Measurements from ENCODE around the gene SAPCD1. TPM values are rescaled to one million over a fixed set of nuclear protein-coding genes. Genes with fewer than 3 reads are reported as not detected.

The SAPCD1 gene
- polyA plus RNA-seq, 1 of the 3 experiments (the other 2 are of a cell fraction), result 5.9 TPM

DNA sequence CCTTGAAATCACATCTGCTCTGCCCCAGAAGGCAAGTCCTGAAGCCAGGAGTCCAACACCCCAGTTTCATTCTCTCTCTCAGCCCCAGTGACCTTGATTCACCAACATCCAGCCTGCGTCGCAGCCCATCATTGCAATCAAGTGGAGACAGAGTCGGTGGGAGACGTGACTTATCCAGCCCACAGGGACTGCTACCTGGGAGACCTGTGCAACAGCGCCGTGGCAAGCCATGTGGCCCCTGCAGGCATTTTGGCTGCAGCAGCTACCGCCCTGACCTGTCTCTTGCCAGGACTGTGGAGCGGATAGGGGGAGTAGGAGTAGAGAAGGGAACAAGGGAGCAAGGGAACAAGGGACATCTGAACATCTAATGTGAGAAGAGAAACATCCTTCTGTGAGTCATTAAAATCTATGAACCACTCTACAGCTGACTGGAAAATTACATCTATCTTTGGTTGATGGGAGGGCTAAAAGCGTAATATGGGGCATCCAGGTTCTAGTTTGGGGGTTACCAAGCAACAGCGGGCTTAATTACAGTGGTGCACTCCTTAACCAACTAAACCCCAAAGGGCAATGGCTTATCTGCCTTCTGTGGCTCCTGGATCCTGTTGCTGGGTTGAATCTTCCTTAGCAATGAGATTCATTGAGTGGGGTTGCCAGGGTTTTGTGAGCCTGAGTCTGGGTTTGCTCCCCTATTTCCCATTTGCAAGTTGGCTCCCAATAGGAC lies 44.8 kb upstream of the SAPCD1 start:
- no peaks in the 10 kb centered on the region for H3K27me3 ChIP-seq (ENCODE audit: insufficient read depth)
- POLR2A ChIA-PET, result no interaction called here
- H3K27ac ChIP-seq (ENCODE audit: low read depth in 2 of 2, low read length in 1 of 2), result no peak overlapping the region
- H3F3A ChIP-seq (replicated peaks; ENCODE audit: insufficient read depth), result peaks cover 3% of the 10 kb centered on the region
- no peaks in the 10 kb centered on the region for H3K4me1 ChIP-seq (ENCODE audit: control insufficient read depth in 1 of 2, insufficient read depth in 2 of 2, low read depth in 1 of 2, low read length in 1 of 2)
- H2AFZ ChIP-seq (ENCODE audit: low read depth), result no peak overlapping the region
- no peak overlapping the region for H3K9ac ChIP-seq
- H3K79me2 ChIP-seq (ENCODE audit: insufficient read depth), result no peaks in the 10 kb centered on the region
- WGBS (ENCODE audit: low lambda C conversion rate), result 81% methylated on average over 10 of the region's 10 CpGs
- CTCF ChIA-PET, result interaction anchor here (0.9 kb wide), 1 partner anchor 12 kb away, joined by 3 read pairs; no protein-coding TSS in a partner anchor
- H4K20me1 ChIP-seq (ENCODE audit: insufficient read depth), result no peaks in the 10 kb centered on the region
- TF ChIP-seq POLR2AphosphoS5 (IDR thresholded peaks at IDR 0.05; ENCODE audit: low read depth, low read length), result no peak
- no peak for TF ChIP-seq MEF2A (IDR thresholded peaks at IDR 0.05; ENCODE audit: borderline replicate concordance, low read depth)
- TF ChIP-seq GABPA (IDR thresholded peaks at IDR 0.05; ENCODE audit: low read depth), result no peak
- no peak for TF ChIP-seq RXRA (IDR thresholded peaks at IDR 0.05; ENCODE audit: borderline replicate concordance, low read depth)
- TF ChIP-seq, protein P1, sequence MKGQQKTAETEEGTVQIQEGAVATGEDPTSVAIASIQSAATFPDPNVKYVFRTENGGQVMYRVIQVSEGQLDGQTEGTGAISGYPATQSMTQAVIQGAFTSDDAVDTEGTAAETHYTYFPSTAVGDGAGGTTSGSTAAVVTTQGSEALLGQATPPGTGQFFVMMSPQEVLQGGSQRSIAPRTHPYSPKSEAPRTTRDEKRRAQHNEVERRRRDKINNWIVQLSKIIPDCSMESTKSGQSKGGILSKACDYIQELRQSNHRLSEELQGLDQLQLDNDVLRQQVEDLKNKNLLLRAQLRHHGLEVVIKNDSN (IDR thresholded peaks at IDR 0.05; ENCODE audit: borderline replicate concordance, low read depth), result no peak
- TF ChIP-seq, protein P2, sequence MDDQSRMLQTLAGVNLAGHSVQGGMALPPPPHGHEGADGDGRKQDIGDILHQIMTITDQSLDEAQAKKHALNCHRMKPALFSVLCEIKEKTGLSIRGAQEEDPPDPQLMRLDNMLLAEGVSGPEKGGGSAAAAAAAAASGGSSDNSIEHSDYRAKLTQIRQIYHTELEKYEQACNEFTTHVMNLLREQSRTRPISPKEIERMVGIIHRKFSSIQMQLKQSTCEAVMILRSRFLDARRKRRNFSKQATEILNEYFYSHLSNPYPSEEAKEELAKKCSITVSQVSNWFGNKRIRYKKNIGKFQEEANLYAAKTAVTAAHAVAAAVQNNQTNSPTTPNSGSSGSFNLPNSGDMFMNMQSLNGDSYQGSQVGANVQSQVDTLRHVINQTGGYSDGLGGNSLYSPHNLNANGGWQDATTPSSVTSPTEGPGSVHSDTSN (IDR thresholded peaks at IDR 0.05), result no peak
- TF ChIP-seq, protein P3, sequence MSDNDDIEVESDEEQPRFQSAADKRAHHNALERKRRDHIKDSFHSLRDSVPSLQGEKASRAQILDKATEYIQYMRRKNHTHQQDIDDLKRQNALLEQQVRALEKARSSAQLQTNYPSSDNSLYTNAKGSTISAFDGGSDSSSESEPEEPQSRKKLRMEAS (IDR thresholded peaks at IDR 0.05; ENCODE audit: low read depth), result no peak
- TF ChIP-seq CHD2 (IDR thresholded peaks at IDR 0.05; ENCODE audit: low read length, partially characterized antibody), result no peak
- TF ChIP-seq TEAD4 (IDR thresholded peaks at IDR 0.05; ENCODE audit: borderline replicate concordance, insufficient read depth), result no peak
- TF ChIP-seq JUND (IDR thresholded peaks at IDR 0.05), result no peak
- no peak for TF ChIP-seq RAD21 (IDR thresholded peaks at IDR 0.05; ENCODE audit: low read length)
- TF ChIP-seq, protein P4, sequence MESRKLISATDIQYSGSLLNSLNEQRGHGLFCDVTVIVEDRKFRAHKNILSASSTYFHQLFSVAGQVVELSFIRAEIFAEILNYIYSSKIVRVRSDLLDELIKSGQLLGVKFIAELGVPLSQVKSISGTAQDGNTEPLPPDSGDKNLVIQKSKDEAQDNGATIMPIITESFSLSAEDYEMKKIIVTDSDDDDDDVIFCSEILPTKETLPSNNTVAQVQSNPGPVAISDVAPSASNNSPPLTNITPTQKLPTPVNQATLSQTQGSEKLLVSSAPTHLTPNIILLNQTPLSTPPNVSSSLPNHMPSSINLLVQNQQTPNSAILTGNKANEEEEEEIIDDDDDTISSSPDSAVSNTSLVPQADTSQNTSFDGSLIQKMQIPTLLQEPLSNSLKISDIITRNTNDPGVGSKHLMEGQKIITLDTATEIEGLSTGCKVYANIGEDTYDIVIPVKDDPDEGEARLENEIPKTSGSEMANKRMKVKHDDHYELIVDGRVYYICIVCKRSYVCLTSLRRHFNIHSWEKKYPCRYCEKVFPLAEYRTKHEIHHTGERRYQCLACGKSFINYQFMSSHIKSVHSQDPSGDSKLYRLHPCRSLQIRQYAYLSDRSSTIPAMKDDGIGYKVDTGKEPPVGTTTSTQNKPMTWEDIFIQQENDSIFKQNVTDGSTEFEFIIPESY (IDR thresholded peaks at IDR 0.05; ENCODE audit: borderline replicate concordance, low read depth), result no peak
- no peak for TF ChIP-seq FOXJ3 (CRISPR knock-in tag; IDR thresholded peaks at IDR 0.05)
- TF ChIP-seq TAF1 (IDR thresholded peaks at IDR 0.05; ENCODE audit: borderline replicate concordance, low read depth, low read length), result no peak
- no peak for TF ChIP-seq SMC3 (IDR thresholded peaks at IDR 0.05; ENCODE audit: low read depth, low read length)
- no peak for TF ChIP-seq MXI1 (IDR thresholded peaks at IDR 0.05; ENCODE audit: low read depth, low read length)
- no peak overlapping the region for H3K4me2 ChIP-seq
- DNase-seq, result no peak
- no peak overlapping the region for H3K4me3 ChIP-seq (ENCODE audit: low read depth in 2 of 2, low read length in 1 of 2)
- H3K9me3 ChIP-seq, result no peaks in the 10 kb centered on the region
- H3K9me2 ChIP-seq, result no peaks in the 10 kb centered on the region
- H3K36me3 ChIP-seq (replicated peaks in 1 of 2; ENCODE audit: control insufficient read depth in 1 of 2, insufficient read depth in 2 of 2, low read length in 1 of 2), result no peaks in the 10 kb centered on the region
